ENCODE measurements around the gene CFAP20DC. TPM values are rescaled to one million over a fixed set of nuclear protein-coding genes. Genes with fewer than 3 reads are reported as not detected.

CFAP20DC gene
- total RNA-seq, 1 experiment from 2014 or later, result 4.5 TPM

DNA sequence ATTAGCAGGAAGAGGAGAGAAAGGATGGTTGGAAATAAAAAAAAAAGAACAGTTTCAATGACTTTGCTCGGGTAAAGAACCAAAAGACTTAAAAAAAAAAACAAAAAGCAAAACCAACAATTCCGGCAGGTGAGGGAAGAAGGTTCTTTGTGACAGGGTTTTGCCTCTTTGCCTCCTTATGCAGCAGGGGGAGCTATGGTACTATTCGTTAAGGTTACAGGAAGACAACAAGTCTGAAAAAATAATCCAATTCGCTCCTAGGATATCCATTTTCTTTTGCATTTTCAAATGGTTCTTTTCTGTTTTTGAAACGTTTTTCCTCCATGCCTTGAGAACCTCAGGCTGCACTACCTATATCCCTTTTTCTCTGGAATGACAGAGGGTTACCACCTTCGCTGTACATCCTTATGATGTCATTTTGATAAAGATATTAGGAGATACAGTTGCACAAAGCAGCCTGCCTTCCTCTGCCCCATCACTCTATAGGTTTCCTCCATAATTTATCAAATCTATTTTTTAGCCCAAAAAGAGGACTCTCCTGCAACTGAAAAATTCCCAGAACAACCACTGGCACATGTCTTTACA lies 55.0 kb downstream of the CFAP20DC start:
- no peaks in the 10 kb centered on the region for H3K36me3 Mint-ChIP-seq (ENCODE audit: insufficient read depth in 1 of 3, low read depth in 3 of 3)
- H3K27me3 Mint-ChIP-seq (ENCODE audit: low read depth), result no peaks in the 10 kb centered on the region; the same call in 1 of the 2 replicates
- H3T11ph ChIP-seq (ENCODE audit: low read length), result no peak overlapping the region
- no peak overlapping the region for H3K4ac ChIP-seq (ENCODE audit: low read depth, low read length)
- DNase-seq, result peak; percentile 34
- H3K79me1 ChIP-seq (ENCODE audit: insufficient read depth, low read depth, low read length, poor library complexity, severe bottlenecking), result no peaks in the 10 kb centered on the region
- no peaks in the 10 kb centered on the region for H3K27me3 ChIP-seq (ENCODE audit: insufficient read depth, low read length)
- H3K9ac ChIP-seq (ENCODE audit: extremely low read depth, insufficient read length, low read length), result no peak overlapping the region
- H2AK5ac ChIP-seq (ENCODE audit: insufficient read length, low read length), result no peak overlapping the region
- H3K4me2 ChIP-seq (ENCODE audit: insufficient read depth, insufficient read length, low read length), result peak overlapping the region; percentile 28
- H4K91ac ChIP-seq (ENCODE audit: insufficient read length, low read depth, low read length), result no peak overlapping the region
- no peak overlapping the region for H2BK12ac ChIP-seq (ENCODE audit: insufficient read length, low read depth, low read length)
- no peak overlapping the region for H3K23ac ChIP-seq (ENCODE audit: insufficient read length, low read depth, low read length)
- H2BK20ac ChIP-seq (ENCODE audit: low read depth, low read length, poor library complexity, severe bottlenecking), result no peak overlapping the region
- no peaks in the 10 kb centered on the region for H3K4me1 ChIP-seq (ENCODE audit: insufficient read depth, low read length)
- H3K23me2 ChIP-seq (ENCODE audit: insufficient read length, low read depth, low read length, poor library complexity, severe bottlenecking), result no peaks in the 10 kb centered on the region
- H2BK120ac ChIP-seq (ENCODE audit: low read depth, low read length, poor library complexity, severe bottlenecking), result no peak overlapping the region
- H4K20me1 ChIP-seq (ENCODE audit: control insufficient read depth, insufficient read depth, insufficient read length), result no peaks in the 10 kb centered on the region
- H3K4me3 Mint-ChIP-seq, result no peak overlapping the region
- TF ChIP-seq, protein P1, sequence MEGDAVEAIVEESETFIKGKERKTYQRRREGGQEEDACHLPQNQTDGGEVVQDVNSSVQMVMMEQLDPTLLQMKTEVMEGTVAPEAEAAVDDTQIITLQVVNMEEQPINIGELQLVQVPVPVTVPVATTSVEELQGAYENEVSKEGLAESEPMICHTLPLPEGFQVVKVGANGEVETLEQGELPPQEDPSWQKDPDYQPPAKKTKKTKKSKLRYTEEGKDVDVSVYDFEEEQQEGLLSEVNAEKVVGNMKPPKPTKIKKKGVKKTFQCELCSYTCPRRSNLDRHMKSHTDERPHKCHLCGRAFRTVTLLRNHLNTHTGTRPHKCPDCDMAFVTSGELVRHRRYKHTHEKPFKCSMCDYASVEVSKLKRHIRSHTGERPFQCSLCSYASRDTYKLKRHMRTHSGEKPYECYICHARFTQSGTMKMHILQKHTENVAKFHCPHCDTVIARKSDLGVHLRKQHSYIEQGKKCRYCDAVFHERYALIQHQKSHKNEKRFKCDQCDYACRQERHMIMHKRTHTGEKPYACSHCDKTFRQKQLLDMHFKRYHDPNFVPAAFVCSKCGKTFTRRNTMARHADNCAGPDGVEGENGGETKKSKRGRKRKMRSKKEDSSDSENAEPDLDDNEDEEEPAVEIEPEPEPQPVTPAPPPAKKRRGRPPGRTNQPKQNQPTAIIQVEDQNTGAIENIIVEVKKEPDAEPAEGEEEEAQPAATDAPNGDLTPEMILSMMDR (conservative IDR thresholded peaks at IDR 0.05), result peak; percentile 85
- no peaks in the 10 kb centered on the region for H3K9me3 ChIP-seq (ENCODE audit: control insufficient read depth, low read depth, low read length)
- H3K9me3 Mint-ChIP-seq, result no peaks in the 10 kb centered on the region
- no peak overlapping the region for H3K14ac ChIP-seq (ENCODE audit: insufficient read depth, low read length)
- H3K4me1 Mint-ChIP-seq, result peaks cover 10 to 11% of the 10 kb centered on the region in 2 experiments
- peak overlapping the region; percentile 91 for H2AFZ ChIP-seq (ENCODE audit: low read length)
- no peak overlapping the region for H3K18ac ChIP-seq (ENCODE audit: insufficient read length, low read depth, low read length)
- H3K79me2 ChIP-seq (ENCODE audit: insufficient read depth, low read length), result no peaks in the 10 kb centered on the region
- no peak overlapping the region; a peak in 1 of 7 replicates for H3K27ac Mint-ChIP-seq
- H3K27ac ChIP-seq (ENCODE audit: insufficient read length, low read depth, low read length), result no peak overlapping the region
- WGBS (ENCODE audit: extremely low coverage, insufficient read length, low lambda C conversion rate), result no CpG with 5 or more reads among the region's 6 CpGs
- no peak overlapping the region for H4K8ac ChIP-seq (replicated peaks; ENCODE audit: insufficient read length, low read depth, low read length)
- no peak overlapping the region for H2BK15ac ChIP-seq (ENCODE audit: low read depth, low read length)
- H4K5ac ChIP-seq (ENCODE audit: insufficient read length, low read depth, low read length), result no peak overlapping the region
- no peak overlapping the region for H2BK5ac ChIP-seq (ENCODE audit: insufficient read length, low read length)
- no peak overlapping the region for H3K56ac ChIP-seq (ENCODE audit: insufficient read length, low read depth, low read length)
